Astrocyte of the spinal cord (primary cell): Measurements from ENCODE around the gene UHRF1.

ENCODE experiments used
- DNase-seq: peaks from one replicate; pipeline ENCODE4 v3.0.0; 2011; ENCODE audit warnings: low read depth, low spot score
- H3K4me3 ChIP-seq: 2 replicates; pipeline ENCODE4 v1.5.1; 2011; ENCODE audit warnings: low read depth, mild to moderate bottlenecking, low read length, moderate library complexity
- in situ Hi-C: cut with HindIII; loops from 2 replicates; pipeline ENCODE4 v1.10.0; 2017; ENCODE audit warnings: low sequenced_read_pairs
- TF ChIP-seq, protein P1 (sequence below): IDR thresholded peaks from 2 replicates; pipeline ENCODE4 v1.5.1; 2012; ENCODE audit warnings: low read depth, mild to moderate bottlenecking, low read length, inconsistent platforms

The UHRF1 gene

DNA sequence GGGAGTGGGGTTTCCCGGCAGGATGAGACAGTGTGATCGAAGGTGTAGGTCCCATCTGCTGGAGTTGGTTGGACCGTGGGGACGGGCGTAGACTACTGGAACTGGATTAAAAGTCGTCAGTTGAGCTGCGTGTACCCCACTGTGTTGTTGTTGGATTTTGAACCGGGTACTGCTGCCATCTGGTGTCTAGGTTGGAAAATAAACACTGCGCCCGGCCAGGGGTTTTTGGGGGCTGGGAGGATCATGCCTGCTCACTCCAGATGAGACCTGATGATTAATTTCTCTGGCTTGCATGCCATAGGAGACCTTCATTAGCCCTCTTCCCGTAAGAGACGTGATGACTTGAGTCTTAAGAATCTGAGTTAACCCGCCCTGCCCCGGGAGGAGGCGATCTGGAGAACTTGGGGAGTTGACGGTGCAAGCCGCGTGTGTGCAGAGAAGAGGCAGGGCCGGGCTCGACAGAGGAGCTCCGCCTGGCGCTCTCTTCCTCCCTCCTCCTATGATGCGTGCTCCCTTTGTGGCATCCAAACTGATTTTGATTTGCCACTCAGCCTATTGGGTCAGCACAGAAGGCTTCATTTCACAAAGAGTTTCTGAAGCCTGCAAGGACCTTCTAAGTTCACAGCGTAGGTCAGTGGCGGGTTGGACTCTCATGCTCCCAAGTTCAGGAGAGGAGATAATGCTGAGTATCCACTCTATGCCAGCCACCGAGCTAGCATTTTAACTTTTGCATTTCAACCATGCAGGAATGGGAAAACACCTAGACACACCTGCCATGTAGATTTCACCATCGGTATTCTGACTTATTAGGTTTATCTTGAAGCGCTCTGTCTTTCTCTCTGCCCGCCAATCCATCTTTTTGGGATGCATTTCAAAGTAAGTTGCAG, 2.7 kb downstream of the UHRF1 start:
- peak overlapping the region; percentile 41 for H3K4me3 ChIP-seq
- TF ChIP-seq, protein P1, sequence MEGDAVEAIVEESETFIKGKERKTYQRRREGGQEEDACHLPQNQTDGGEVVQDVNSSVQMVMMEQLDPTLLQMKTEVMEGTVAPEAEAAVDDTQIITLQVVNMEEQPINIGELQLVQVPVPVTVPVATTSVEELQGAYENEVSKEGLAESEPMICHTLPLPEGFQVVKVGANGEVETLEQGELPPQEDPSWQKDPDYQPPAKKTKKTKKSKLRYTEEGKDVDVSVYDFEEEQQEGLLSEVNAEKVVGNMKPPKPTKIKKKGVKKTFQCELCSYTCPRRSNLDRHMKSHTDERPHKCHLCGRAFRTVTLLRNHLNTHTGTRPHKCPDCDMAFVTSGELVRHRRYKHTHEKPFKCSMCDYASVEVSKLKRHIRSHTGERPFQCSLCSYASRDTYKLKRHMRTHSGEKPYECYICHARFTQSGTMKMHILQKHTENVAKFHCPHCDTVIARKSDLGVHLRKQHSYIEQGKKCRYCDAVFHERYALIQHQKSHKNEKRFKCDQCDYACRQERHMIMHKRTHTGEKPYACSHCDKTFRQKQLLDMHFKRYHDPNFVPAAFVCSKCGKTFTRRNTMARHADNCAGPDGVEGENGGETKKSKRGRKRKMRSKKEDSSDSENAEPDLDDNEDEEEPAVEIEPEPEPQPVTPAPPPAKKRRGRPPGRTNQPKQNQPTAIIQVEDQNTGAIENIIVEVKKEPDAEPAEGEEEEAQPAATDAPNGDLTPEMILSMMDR = peak; percentile 65
- in situ Hi-C loops = no loop called here
- peak; percentile 99 for DNase-seq

GRCh38 chr19:4913996-4914735, 4.9 kb downstream of the UHRF1 start:
- TF ChIP-seq, protein P1 = no peak
- no peak for DNase-seq
- H3K4me3 ChIP-seq = no peak overlapping the region
- in situ Hi-C loops = no loop called here

DNA sequence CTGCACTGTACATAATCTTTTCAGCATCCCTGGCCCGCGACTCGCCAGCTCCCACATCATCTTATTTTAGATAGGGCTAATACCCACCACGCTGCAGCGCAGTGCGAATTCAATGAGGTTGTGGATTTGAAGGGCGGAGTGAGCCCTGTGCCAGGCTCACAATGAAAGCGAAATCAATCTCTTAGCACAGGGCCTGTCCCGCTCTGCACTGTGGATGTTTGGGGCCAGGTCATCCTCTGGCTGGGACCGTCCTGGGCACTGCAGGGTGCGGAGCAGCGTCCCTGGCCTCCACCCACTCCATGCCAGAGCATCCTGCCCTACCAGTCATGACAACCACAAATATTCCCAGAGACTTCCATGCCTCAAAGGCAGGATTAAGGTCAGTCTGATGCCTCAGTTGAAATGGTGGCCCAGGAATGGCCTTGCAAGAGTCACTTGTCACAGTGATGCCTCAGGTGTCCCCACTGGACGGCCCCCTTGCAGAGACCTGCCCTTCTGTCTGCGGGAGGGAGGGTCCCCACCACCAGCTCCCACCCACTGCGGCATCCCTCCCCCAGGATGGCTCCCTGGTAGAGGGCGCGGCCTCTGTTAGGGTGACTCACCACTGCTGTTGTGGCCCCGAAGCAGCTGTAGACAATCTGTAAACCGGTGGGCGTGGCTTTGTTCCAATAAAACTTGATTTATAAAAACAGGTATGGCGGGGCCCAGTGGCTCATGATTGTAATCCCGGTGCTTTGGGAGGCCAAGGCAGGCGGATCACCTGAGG, 5.6 kb downstream of the UHRF1 start:
- TF ChIP-seq, protein P1 = no peak
- H3K4me3 ChIP-seq = no peak overlapping the region

GRCh38 chr19:4916292-4917082, 7.2 kb downstream of the UHRF1 start:
- TF ChIP-seq, protein P1 = no peak
- H3K4me3 ChIP-seq = no peak overlapping the region
- in situ Hi-C loops = no loop called here
- DNase-seq = no peak

More for the DNA sequence above, 5.6 kb downstream of the UHRF1 start:
- in situ Hi-C loops = no loop called here
- DNase-seq = peak; percentile 84

DNA sequence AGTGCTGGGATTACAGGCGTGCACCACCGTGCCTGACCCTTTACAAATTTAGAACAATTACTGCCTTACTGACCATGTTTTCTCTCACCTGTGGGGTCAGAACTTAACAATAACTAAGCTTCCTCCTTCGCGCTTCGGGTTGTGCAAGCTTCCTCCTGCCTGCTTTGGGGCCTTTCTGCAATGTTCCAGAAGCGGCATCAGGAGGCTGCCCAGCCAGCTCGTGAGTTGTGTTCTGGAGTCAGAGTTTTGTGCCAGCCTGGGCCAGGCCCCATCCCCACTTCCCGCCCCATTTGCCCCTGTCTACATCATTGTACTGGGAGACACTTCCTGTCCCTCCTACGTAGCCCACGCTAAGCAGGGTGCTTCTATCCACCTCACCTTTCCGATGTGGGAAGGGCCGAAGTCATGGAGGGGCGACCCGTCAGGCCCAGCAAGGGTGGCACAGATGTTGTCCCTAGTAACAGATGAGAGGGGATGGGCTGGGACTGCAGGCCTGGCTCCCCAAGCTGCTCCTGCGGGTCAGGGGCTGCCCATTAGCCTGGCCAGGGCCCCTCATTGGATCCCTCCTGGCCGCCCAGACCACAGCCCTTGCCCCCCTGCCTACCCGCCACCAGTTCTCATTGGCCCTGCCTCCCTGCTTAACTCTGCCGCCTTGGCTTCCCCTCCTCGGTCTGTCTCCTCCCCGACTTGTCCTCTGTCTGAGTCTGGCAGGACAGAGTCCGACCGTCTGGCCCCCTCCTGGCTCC, 13.4 kb downstream of the UHRF1 start:
- no peak for DNase-seq
- TF ChIP-seq, protein P1 = no peak
- in situ Hi-C loops = no loop called here
- H3K4me3 ChIP-seq = no peak overlapping the region
